ENCODE measurements around the gene ADAD1.
"Not testable (repeated sequence)": the region's sequence is repeated elsewhere in the genome, so short reads cannot be mapped to it uniquely, and the experiment has no call there.

DNA sequence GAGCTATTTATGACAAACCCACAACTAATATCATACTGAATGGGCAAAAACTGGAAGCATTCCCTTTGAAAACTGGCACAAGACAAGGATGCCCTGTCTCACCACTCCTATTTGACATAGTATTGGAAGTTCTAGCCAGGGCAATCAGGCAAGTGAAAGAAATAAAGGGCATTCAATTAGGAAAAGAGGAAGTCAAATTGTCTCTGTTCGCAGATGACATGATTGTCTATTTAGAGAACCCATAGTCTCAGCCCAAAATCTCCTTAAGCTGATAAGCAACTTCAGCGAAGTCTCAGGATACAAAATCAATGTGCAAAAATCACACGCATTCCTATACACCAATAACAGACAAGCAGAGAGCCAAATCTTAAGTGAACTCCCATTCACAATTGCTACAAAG lies 10.0 kb upstream of the ADAD1 start:
- TF ChIP-seq CTCF (IDR thresholded peaks at IDR 0.05; ENCODE audit: extremely low read depth in 1 of 2, insufficient read depth in 1 of 2, low read depth in 1 of 2, low read length in 2 of 2); POLR2A (IDR thresholded peaks at IDR 0.05; ENCODE audit: low read depth, low read length); POLR2AphosphoS5 (IDR thresholded peaks at IDR 0.05; ENCODE audit: insufficient read depth, low read depth, low read length); EZH2 (IDR thresholded peaks at IDR 0.05; ENCODE audit: borderline replicate concordance, low read depth, low read length, severe bottlenecking); MYC (IDR thresholded peaks at IDR 0.05; ENCODE audit: low read depth, low read length); MAX (IDR thresholded peaks at IDR 0.05; ENCODE audit: insufficient read depth, insufficient read length): not testable (repeated sequence)

Measured in endothelial cell of umbilical vein (primary cell).